ENCODE measurements around the gene CHMP4A.

The CHMP4A gene

DNA sequence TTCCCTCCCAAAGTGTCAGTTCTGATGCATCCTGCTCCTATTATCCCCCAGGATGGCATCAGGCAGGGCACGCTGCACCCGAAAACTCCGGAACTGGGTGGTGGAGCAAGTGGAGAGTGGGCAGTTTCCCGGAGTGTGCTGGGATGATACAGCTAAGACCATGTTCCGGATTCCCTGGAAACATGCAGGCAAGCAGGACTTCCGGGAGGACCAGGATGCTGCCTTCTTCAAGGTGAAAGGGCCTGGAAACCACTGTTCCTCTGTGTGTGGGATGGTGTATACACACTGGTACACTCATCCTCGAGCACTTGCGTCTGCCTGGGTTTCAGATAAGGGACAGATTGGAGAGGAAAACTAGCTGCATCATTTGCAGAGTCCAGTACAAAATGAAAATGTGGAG, 51.2 kb downstream of the CHMP4A start:
- peak overlapping the region; percentile 97 for H3K4me3 ChIP-seq (ENCODE audit: low read depth, low read length)
- DNase-seq (ENCODE audit: low read depth), result peak; percentile 42
- no peak for TF ChIP-seq CTCF (IDR thresholded peaks at IDR 0.05; ENCODE audit: insufficient read depth, low read depth, low read length, missing control alignments)

DNA sequence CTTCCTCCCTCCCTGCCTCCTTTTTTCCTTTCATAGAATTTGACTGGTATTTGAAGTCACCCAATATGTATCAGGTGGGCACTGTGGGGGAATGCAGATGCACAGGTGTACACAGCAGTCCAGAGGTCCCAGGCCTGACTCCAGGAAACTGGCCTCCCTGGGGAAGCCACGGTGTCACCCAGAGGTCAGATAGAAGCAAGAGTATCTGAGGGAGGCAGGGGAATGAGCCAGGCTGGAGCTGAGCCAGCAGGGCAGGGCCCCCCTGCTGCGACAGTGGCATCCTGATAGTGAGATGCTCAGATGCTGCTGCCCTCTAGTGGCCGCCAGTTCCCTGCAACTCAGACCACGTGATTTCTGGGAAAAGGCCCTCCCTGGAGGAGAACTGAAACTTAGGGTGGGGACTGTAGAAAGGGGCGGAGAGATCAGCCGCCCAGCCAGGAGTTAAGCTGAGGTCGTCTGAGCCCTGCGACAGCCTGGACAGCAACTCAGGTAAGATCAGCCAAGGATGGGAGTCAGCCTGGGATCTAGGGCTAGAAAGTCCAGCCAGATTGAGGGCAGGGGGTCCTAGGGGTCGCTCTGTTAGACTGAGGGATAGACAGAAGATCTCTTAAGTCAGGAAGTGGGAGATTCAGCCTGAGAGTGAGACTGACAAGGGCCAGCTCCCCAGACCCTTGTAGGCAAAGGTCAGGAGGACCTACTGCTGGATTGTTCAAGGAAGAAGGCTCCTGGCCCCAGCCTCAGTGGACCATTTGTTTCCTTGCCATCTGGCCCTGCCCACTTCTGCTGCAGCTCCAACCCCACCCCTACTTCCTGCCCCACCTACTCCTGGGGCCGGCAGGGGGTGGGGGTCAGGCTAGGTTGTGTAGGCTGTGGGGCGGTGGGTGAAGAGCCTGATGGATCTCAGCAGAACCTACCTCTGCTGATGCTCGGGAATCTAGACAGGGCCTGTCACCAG, 52.2 kb downstream of the CHMP4A start, which contains the start of gene IRF9:
Gene IRF9 (plus strand): TSS at position 416 of the 955 bp plus-strand sequence. CDS start 880 bp downstream, outside the sequence.
- peak; percentile 98 for DNase-seq (ENCODE audit: low read depth)
- peak within 1 kb of the TSS; percentile 97 for H3K4me3 ChIP-seq (ENCODE audit: low read depth, low read length)
- TF ChIP-seq CTCF (IDR thresholded peaks at IDR 0.05; ENCODE audit: insufficient read depth, low read depth, low read length, missing control alignments), result peak; percentile 92

DNA sequence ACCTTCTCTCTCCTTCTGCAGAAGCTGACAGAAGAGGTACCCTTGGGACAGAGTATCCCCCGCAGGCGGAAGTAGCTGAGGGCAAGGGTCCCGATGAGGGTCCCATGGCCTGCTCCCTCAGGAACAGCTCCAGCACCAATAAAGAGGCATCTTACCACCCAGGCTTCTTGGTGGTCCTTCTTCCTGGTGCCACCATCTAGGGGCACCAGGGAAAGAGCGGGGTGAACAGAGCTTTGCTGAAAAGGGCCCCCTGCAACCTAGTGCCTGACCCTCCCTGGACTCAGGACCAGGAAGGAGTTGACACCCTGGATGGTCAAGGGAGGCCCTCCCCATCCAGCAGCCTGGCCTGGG, 52.8 kb downstream of the CHMP4A start:
- DNase-seq (ENCODE audit: low read depth), result no peak
- peak overlapping the region; percentile 97 for H3K4me3 ChIP-seq (ENCODE audit: low read depth, low read length)
- TF ChIP-seq CTCF (IDR thresholded peaks at IDR 0.05; ENCODE audit: insufficient read depth, low read depth, low read length, missing control alignments), result no peak

DNA sequence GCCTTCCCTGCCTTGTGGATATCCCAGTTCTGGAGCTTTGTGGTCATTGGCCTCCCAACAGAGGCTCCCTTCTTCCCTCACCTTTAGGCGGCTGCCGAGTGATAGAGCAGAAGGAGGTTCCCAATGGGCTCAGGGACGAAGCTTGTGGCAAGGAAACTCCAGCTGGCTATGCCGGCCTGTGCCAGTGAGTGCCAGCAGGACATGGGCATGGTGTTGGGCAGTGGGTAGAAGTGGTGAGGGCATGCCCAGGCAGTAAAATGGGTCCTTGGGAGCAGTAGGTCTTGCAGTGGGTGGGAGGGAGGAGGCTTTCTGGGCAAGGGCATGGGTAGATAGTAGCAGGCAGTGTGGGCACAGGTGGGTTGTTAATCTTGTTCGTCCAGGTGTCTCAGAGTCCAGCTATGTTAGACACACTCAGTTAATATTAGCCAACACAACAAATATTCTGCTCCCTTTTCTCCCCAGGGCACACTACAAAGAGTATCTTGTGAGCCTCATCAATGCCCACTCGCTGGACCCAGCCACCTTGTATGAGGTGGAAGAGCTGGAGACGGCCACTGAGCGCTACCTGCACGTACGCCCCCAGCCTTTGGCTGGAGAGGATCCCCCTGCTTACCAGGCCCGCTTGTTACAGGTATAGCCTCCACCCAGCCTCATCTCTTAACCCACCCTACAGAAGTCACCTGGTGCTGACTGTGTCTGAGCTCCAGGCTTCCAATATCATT, 53.4 kb downstream of the CHMP4A start:
- no peak overlapping the region for H3K4me3 ChIP-seq (ENCODE audit: low read depth, low read length)
- TF ChIP-seq CTCF (IDR thresholded peaks at IDR 0.05; ENCODE audit: insufficient read depth, low read depth, low read length, missing control alignments), result no peak
- DNase-seq (ENCODE audit: low read depth), result no peak
